ENCODE measurements around the gene UVRAG. TPM values are rescaled to one million over a fixed set of nuclear protein-coding genes. Genes with fewer than 3 reads are reported as not detected.

The UVRAG gene
- total RNA-seq, 1 experiment from 2014 or later, result 9.2 TPM

DNA sequence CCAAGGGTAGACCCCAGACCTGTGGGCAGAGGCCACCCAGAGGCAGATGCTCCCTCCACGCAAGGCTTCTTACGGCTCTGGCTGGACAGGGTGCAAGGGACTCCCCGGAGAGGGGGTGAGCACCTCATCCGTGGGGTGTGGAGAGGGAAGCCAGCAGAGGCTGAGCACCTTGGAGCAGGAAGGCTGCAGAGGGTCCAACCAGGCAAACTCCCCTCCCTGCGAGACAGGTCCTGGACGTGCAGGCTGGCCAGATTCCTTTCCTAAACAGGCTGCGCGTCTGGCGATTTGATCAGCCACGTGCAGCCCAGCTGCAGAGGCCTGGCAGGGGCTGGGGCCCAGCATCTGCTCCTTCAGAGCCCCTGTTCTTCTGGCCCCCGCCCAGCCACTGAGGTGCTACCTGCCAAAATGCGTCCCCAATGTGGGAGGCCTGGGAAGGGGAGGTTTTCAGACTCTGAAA, 342.0 kb downstream of the UVRAG start:
- DNase-seq (ENCODE audit: extremely low read depth, low read depth), result no peak

GRCh38 chr11:76157891-76158290, 342.9 kb downstream of the UVRAG start:
- DNase-seq (ENCODE audit: extremely low read depth, low read depth), result no peak

GRCh38 chr11:76158394-76159302, 343.6 kb downstream of the UVRAG start:
- no peak for DNase-seq (ENCODE audit: extremely low read depth, low read depth)

GRCh38 chr11:76159303-76159937, 344.4 kb downstream of the UVRAG start:
- DNase-seq (ENCODE audit: extremely low read depth, low read depth), result no peak

GRCh38 chr11:76159983-76160661, 345.1 kb downstream of the UVRAG start:
- DNase-seq (ENCODE audit: extremely low read depth, low read depth), result no peak

- no peak for DNase-seq (ENCODE audit: extremely low read depth, low read depth)
Observed at GRCh38 chr11:76160856-76161255, 345.8 kb downstream of the UVRAG start.

- no peak for DNase-seq (ENCODE audit: extremely low read depth, low read depth)
Observed at GRCh38 chr11:76161261-76161961, 346.4 kb downstream of the UVRAG start.

- DNase-seq (ENCODE audit: extremely low read depth, low read depth), result no peak
Observed at GRCh38 chr11:76162336-76163288, 347.6 kb downstream of the UVRAG start.

DNA sequence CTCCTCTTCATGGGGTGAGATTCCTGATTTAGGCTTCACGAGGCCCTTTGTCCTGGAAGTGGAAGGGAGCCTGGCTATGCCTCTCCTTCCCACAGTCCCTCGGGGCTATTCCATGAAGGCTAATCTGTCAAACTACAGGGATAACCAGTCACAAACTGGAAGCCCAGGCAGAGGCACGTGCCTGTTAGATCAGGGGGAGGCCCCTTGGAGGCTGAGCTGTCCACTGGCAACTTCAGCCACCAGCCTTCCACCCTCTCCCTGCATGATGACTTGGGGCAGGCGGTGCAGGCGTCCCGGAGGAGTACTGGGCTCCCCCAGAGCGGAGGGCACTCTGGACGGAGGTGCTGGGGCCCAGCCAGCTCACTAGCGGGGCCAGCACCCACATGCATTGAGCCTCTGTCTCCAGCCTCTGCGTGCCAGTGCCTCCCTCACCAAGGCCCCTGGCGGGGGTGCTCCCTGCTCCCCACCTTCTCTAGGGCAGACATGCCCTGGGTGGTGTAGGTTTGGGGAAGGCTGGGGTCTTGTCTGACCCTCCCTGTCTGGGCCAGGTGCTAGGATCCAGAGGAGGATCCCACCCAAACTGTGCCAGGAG, 348.4 kb downstream of the UVRAG start:
- no peak for DNase-seq (ENCODE audit: extremely low read depth, low read depth)

DNA sequence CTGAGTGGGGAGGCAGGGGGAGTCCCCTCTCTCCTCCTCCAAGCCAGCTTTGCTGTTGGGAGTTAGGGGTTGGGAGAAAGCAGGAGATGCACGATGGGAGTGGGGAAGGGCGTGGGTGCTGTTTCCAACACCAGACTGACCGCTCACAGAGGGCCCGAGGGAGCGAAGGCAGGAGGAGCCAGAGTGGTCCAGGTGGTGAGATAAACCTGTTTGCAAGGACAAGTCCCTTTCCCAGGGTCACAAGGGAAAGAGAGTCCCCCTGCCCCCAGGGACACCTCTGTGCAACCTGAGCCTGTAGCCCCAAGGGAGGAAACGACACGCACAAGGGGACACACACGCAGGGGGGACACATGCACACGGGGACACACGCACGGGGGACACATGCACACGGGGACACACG, 349.1 kb downstream of the UVRAG start:
- no peak for DNase-seq (ENCODE audit: extremely low read depth, low read depth)

DNA sequence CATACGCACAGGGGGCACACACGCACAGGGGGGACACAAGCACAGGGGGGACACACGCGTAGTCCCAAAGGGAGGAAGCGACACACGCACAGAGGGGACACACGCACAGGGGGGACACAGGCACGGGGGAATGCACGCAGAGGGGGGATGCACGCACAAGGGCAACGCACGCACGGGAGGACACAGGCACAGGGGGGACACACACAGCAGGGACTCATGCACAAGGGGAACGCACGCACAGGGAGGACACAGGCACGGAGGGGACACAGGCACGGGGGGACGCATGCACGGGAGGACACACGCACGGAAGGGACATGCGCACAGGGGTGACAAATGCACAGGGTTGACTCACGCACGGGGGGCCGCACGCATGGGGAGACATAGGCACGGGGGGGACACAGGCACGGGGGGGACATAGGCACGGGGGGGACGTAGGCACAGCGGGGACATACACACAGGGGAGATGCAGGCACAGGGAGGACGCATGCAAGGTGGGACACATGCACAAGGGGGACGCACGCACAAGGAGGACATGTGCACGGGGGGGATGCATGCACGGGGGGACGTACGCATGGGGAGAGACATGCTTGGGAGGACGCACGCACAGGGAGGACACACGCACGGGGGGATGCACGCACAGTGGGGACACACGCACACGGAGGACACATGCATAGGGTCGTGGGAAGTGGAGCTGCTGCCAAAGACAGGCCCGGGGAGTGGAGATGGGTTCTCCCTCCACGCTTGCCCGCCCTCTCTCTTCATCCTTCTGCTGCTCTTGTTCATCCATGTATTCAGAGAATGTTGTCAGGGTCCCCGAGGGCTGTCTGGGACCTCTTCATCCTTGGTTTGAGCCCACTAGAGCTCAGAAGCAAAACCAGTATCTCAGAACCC, 350.1 kb downstream of the UVRAG start:
- DNase-seq (ENCODE audit: extremely low read depth, low read depth), result no peak

GRCh38 chr11:76166314-76166713, 351.3 kb downstream of the UVRAG start:
- no peak for DNase-seq (ENCODE audit: extremely low read depth, low read depth)

- no peak for DNase-seq (ENCODE audit: extremely low read depth, low read depth)
Observed at GRCh38 chr11:76167590-76167989, 352.6 kb downstream of the UVRAG start.

GRCh38 chr11:76169473-76169896, 354.5 kb downstream of the UVRAG start:
- DNase-seq (ENCODE audit: extremely low read depth, low read depth), result no peak

- DNase-seq (ENCODE audit: extremely low read depth, low read depth), result no peak
Observed at GRCh38 chr11:76170468-76170867, 355.5 kb downstream of the UVRAG start.

DNA sequence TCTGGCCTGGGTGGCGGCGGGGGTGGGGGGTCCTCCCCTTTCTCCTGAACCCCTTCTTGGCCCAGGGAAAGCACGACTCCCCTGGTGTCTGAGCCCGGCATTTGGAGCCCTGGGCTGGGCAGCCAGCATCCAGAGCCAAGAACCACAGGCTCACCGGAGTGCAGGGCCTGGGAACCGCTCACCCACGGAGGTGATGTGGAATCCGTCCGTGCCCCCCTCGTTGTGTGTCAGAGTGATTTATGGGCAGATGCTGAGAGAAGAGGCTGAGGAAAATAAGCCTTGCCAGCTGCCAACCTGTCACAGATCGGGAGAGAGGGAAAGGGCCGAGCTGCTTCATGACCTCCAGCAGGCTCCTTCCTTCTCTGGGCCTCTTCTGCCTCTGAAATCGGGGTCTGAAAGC, 357.6 kb downstream of the UVRAG start:
- DNase-seq (ENCODE audit: extremely low read depth, low read depth), result no peak

DNA sequence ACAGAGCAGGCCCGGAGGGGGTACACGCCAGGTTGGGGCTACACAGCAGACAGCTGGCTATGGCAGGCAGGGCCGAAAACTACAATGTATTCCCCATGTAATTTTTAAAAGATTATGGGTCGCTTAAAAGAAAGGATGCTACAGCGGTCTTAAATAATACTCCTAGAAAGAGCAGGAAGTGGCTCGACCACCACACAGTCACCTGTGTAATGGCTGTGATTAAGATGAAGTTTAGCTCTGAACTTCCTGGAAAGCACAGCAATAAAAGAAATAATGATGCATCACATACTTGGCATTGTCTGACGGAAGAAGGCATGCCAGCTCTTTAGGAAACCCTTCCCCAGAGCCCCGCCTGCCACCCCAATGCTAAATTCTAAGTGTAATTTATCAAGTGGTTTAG, 358.7 kb downstream of the UVRAG start:
- DNase-seq (ENCODE audit: extremely low read depth, low read depth), result no peak

- DNase-seq (ENCODE audit: extremely low read depth, low read depth), result no peak
Observed at GRCh38 chr11:76174330-76174729, 359.3 kb downstream of the UVRAG start.
